ENCODE measurements around the gene CIC. TPM values are rescaled to one million over a fixed set of nuclear protein-coding genes. Genes with fewer than 3 reads are reported as not detected.

CIC gene
- total and polyA plus RNA-seq, 2 of the 13 experiments (the other 11 are each of a cell fraction or from before 2014, with no cell fraction given): 5.9 to 8.0 TPM

GRCh38 chr19:42242512-42243409, 26.3 kb upstream of the CIC start, which contains the start of gene GSK3A (continued):
- TF ChIP-seq ZNF20 (CRISPR knock-in tag; IDR thresholded peaks at IDR 0.05) (no peak), MLX (CRISPR knock-in tag; IDR thresholded peaks at IDR 0.05) (peak; percentile 87), YY1 (IDR thresholded peaks at IDR 0.05; ENCODE audit: insufficient read depth, insufficient replicate concordance, low read depth, low read length) (peak; percentile 84), ZBTB40 (IDR thresholded peaks at IDR 0.05) (no peak), ZBTB40 (CRISPR knock-in tag; IDR thresholded peaks at IDR 0.05) (peak; percentile 66; the same call in 1 of the 2 replicates), HMGXB4 (CRISPR knock-in tag; IDR thresholded peaks at IDR 0.05; ENCODE audit: borderline replicate concordance in 1 of 2, low read depth in 1 of 2) (peak; percentile 58 to 67; a peak in 3 of 4 replicates), ZNF329 (CRISPR knock-in tag; IDR thresholded peaks at IDR 0.05; ENCODE audit: low read depth) (peak; percentile 36; the same call in 1 of the 2 replicates), ZNF567 (CRISPR knock-in tag; IDR thresholded peaks at IDR 0.05; ENCODE audit: borderline replicate concordance) (0 out of 2 replicates have a peak, but pooled peaks have one; percentile 77)
- TF ChIP-seq, protein P1, sequence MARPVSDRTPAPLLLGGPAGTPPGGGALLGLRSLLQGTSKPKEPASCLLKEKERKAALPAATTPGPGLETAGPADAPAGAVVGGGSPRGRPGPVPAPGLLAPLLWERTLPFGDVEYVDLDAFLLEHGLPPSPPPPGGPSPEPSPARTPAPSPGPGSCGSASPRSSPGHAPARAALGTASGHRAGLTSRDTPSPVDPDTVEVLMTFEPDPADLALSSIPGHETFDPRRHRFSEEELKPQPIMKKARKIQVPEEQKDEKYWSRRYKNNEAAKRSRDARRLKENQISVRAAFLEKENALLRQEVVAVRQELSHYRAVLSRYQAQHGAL (CRISPR knock-in tag; IDR thresholded peaks at IDR 0.05; ENCODE audit: not compliant biosample characterization): peak; percentile 78
- TF ChIP-seq, protein P2, sequence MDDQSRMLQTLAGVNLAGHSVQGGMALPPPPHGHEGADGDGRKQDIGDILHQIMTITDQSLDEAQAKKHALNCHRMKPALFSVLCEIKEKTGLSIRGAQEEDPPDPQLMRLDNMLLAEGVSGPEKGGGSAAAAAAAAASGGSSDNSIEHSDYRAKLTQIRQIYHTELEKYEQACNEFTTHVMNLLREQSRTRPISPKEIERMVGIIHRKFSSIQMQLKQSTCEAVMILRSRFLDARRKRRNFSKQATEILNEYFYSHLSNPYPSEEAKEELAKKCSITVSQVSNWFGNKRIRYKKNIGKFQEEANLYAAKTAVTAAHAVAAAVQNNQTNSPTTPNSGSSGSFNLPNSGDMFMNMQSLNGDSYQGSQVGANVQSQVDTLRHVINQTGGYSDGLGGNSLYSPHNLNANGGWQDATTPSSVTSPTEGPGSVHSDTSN (CRISPR knock-in tag; IDR thresholded peaks at IDR 0.05; ENCODE audit: borderline replicate concordance): 0 out of 2 replicates have a peak, but pooled peaks have one; percentile 46
